B cell (primary cell): ENCODE measurements around the gene INSR. TPM values are rescaled to one million over a fixed set of nuclear protein-coding genes. Genes with fewer than 3 reads are reported as not detected.

Source experiments
- ATAC-seq: fragments of 200-7000 bp; cut with Tn5 transposase; one replicate; pipeline ENCODE4 v1.10.0; 2021; ENCODE audit warnings: low read depth, mild to moderate bottlenecking, moderate number of reproducible peaks, moderate library complexity
- CTCF ChIA-PET: fragments of 350-600 bp; sonication (Branson Sonifier 250); formaldehyde crosslinking; loops from one replicate; lab custom pipeline; 2021; ENCODE audit warnings: antibody characterized with exemption, inconsistent platforms; lab: Charles Lee
- POLR2A ChIA-PET: fragments of 350-600 bp; sonication (Branson Sonifier 250); formaldehyde crosslinking; loops from one replicate; lab custom pipeline; 2021; ENCODE audit warnings: antibody characterized with exemption; lab: Charles Lee
- DNase-seq: peaks from one replicate; pipeline ENCODE4 v3.0.0; 2013
- H2AFZ ChIP-seq: 2 replicates; pipeline ENCODE4 v1.6.1; 2012; ENCODE audit warnings: mild to moderate bottlenecking, low read depth, low read length; ENCODE audit not compliant: insufficient read depth, poor library complexity, severe bottlenecking
- H3K27ac ChIP-seq, 2 donors: 1 replicate in 1 of 2; 2 replicates in 1 of 2; pipeline ENCODE4 v1.5.1; 2012 to 2013; ENCODE audit warnings: low read length in 2 of 2, mild to moderate bottlenecking in 2 of 2, moderate library complexity in 1 of 2
- H3K27me3 ChIP-seq, 4 experiments: fragments of 200-600 bp in 1 of 4; sonication (generic) in 1 of 4; replicated peaks in 1 of 4; 1 replicate in 2 of 4; 2 replicates in 2 of 4; pipeline versions ENCODE4 v1.6.1 to v1.7.0; 2013 to 2016; ENCODE audit warnings: low read length in 3 of 4, mild to moderate bottlenecking in 2 of 4, mixed read lengths in 1 of 4, moderate library complexity in 1 of 4; ENCODE audit not compliant: insufficient read depth in 4 of 4, control insufficient read depth in 3 of 4; ENCODE audit errors: control extremely low read depth in 1 of 4
- H3K36me3 ChIP-seq, 2 experiments: replicated peaks in 1 of 2; 1 replicate in 1 of 2; 2 replicates in 1 of 2; pipeline versions ENCODE4 v1.6.1 to v1.7.1; 2013; ENCODE audit warnings: low read length in 1 of 2; ENCODE audit not compliant: insufficient read depth in 2 of 2, control insufficient read depth in 1 of 2; ENCODE audit errors: control extremely low read depth in 1 of 2, extremely low read depth in 1 of 2
- H3K4me1 ChIP-seq, 2 donors: fragments of 200-600 bp in 1 of 2; sonication (generic) in 1 of 2; 1 replicate in 1 of 2; 2 replicates in 1 of 2; pipeline versions ENCODE4 v1.5.1 to v1.6.1; 2013 to 2017; ENCODE audit warnings: low read length in 2 of 2; ENCODE audit not compliant: control insufficient read depth in 2 of 2, insufficient read depth in 2 of 2
- H3K4me2 ChIP-seq: replicated peaks from 2 replicates; pipeline ENCODE3; 2012; ENCODE audit warnings: mild to moderate bottlenecking, low read depth, low read length; ENCODE audit not compliant: poor library complexity, severe bottlenecking
- H3K4me3 ChIP-seq, 5 experiments: fragments of 200-600 bp in 1 of 5; sonication (generic) in 1 of 5; 1 replicate in 3 of 5; 2 replicates in 2 of 5; pipeline versions ENCODE4 v1.5.1 to v1.7.0; 2011 to 2016; ENCODE audit warnings: low read length in 4 of 5, mild to moderate bottlenecking in 4 of 5, low read depth in 2 of 5, control low read depth in 1 of 5, moderate library complexity in 1 of 5; ENCODE audit not compliant: insufficient read depth in 1 of 5; ENCODE audit errors: control extremely low read depth in 1 of 5, extremely low read depth in 1 of 5
- H3K79me2 ChIP-seq: fragments of 200-600 bp; sonication (generic); one replicate; pipeline ENCODE4 v1.6.0; 2016; ENCODE audit warnings: low read length; ENCODE audit not compliant: control insufficient read depth, insufficient read depth
- H3K9ac ChIP-seq: fragments of 200-600 bp; sonication (generic); 2 replicates; pipeline ENCODE4 v1.6.1; 2017; ENCODE audit warnings: mild to moderate bottlenecking, low read length, moderate library complexity
- H3K9me3 ChIP-seq, 3 donors: one replicate each; pipeline versions ENCODE4 v1.6.1 to v1.7.1; 2013; ENCODE audit warnings: low read length in 2 of 3; ENCODE audit not compliant: control insufficient read depth in 2 of 3, insufficient read depth in 1 of 3; ENCODE audit errors: control extremely low read depth in 1 of 3
- H4K20me1 ChIP-seq: 2 replicates; pipeline ENCODE4 v1.6.0; 2012; ENCODE audit warnings: mild to moderate bottlenecking, low read length; ENCODE audit not compliant: insufficient read depth, control insufficient read depth, poor library complexity, severe bottlenecking
- H3K27ac Mint-ChIP-seq: one replicate; pipeline ENCODE4 v1.8.0; 2021; ENCODE audit warnings: mixed read lengths
- H3K27me3 Mint-ChIP-seq: one replicate; pipeline ENCODE4 v1.8.0; 2021; ENCODE audit warnings: mixed read lengths
- H3K4me1 Mint-ChIP-seq: one replicate; pipeline ENCODE4 v1.8.0; 2021; ENCODE audit warnings: mixed read lengths
- H3K4me3 Mint-ChIP-seq: one replicate; pipeline ENCODE4 v1.8.0; 2021; ENCODE audit warnings: mixed read lengths
- H3K9me3 Mint-ChIP-seq: one replicate; pipeline ENCODE4 v1.8.0; 2022; ENCODE audit warnings: mixed read lengths; ENCODE audit not compliant: insufficient read depth
- CTCF ChIP-seq: fragments of 200-600 bp; IDR thresholded peaks from one replicate; pipeline ENCODE4 v1.8.0; 2022; ENCODE audit warnings: antibody characterized with exemption, mild to moderate bottlenecking
- EZH2 ChIP-seq: IDR thresholded peaks from 2 replicates; pipeline ENCODE4 v1.6.1; 2012; ENCODE audit warnings: borderline replicate concordance, low read depth, mild to moderate bottlenecking, moderate library complexity, low read length; ENCODE audit not compliant: insufficient read depth, poor library complexity, severe bottlenecking
- WGBS: methylation state at CpG from one replicate; pipeline ENCODE4 v1.1.5; 2013; ENCODE audit warnings: missing lambda C conversion rate; ENCODE audit not compliant: insufficient coverage; 5-methylcytosine and 5-hydroxymethylcytosine counted together
- intact Hi-C: fragments of 100-400 bp; cut with micrococcal nuclease; formaldehyde crosslinking; loops from one replicate; pipeline ENCODE4 v1.10.0; 2022
- polyA plus RNA-seq: library from polyadenylated mRNA; depleted of rRNA; stranded (reverse); fragments of >200 nt; gene quantifications from 2 replicates; pipeline ENCODE4 v1.2.3, GENCODE V29; 2012
- total RNA-seq, 2 donors: library from RNA; stranded (reverse); fragments of 120-200 nt in 1 of 2; gene quantifications; 1 replicate in 1 of 2; 2 replicates in 1 of 2; pipeline versions ENCODE4 v1.2.3 to v1.2.4, GENCODE V29; 2013 to 2022

INSR gene
- total and polyA plus RNA-seq, 2 donors (not counting 1 experiment from before 2014, with no cell fraction given): 1.4 to 6.3 TPM

GRCh38 chr19:7187605-7188339, 106.4 kb downstream of the INSR start:
- H3K27me3 Mint-ChIP-seq: no peaks in the 10 kb centered on the region
- H3K27ac Mint-ChIP-seq: no peak overlapping the region
- POLR2A ChIA-PET: interaction anchor here (0.6 kb wide), 2 partner anchors 538 to 643 kb away, joined by 3 to 4 read pairs; partner anchors contain the start of gene EVI5L
- no peak overlapping the region for H3K4me3 Mint-ChIP-seq
- Histone ChIP-seq H3K4me2 (no peak overlapping the region), H4K20me1 (no peaks in the 10 kb centered on the region), H3K4me3 (no peak overlapping the region), H3K4me1 (peaks cover 11 to 18% of the 10 kb centered on the region in 2 donors), H3K9me3 (peaks cover 0 to 5% (median 0%) of the 10 kb centered on the region in 3 donors), H3K36me3 (no peaks in the 10 kb centered on the region), H3K27me3 (peaks cover 0 to 2% (median 0%) of the 10 kb centered on the region in 4 experiments), H3K9ac (no peak overlapping the region), H3K27ac (no peak overlapping the region), H2AFZ (no peak overlapping the region), H3K79me2 (no peaks in the 10 kb centered on the region)
- DNase-seq (no peak), ATAC-seq (no peak)
- no peaks in the 10 kb centered on the region for H3K9me3 Mint-ChIP-seq
- peaks cover 21% of the 10 kb centered on the region for H3K4me1 Mint-ChIP-seq
- TF ChIP-seq EZH2: no peak
- no peak for TF ChIP-seq CTCF
- intact Hi-C loops: no loop called here
- CTCF ChIA-PET: interaction anchor here (1.1 kb wide), 1 partner anchor 20 kb away, joined by 4 read pairs; no protein-coding TSS in a partner anchor
- WGBS: 92% methylated on average over 4 of the region's 10 CpGs

GRCh38 chr19:7182489-7182888, 111.7 kb downstream of the INSR start:
- no peak for TF ChIP-seq CTCF
- no peak for TF ChIP-seq EZH2
- 87% methylated on average over 3 of the region's 5 CpGs for WGBS
- Histone ChIP-seq H3K27me3 (no peaks in the 10 kb centered on the region), H3K4me2 (peak overlapping the region; percentile 77), H3K79me2 (no peaks in the 10 kb centered on the region), H3K27ac (peak overlapping the region; percentile 78 to 90), H2AFZ (no peak overlapping the region), H3K9ac (peak overlapping the region; percentile 60), H3K36me3 (no peaks in the 10 kb centered on the region), H3K4me3 (peak overlapping the region in 1 of 5 experiments; percentile 54), H3K9me3 (peaks cover 0 to 5% (median 0%) of the 10 kb centered on the region in 3 donors), H4K20me1 (no peaks in the 10 kb centered on the region), H3K4me1 (peaks cover 35 to 43% of the 10 kb centered on the region in 2 donors)
- intact Hi-C loops: loop anchor here (2.0 kb wide), 1 partner anchor 34 kb away; no protein-coding TSS in a partner anchor
- H3K4me3 Mint-ChIP-seq: peak overlapping the region; percentile 81
- ATAC-seq: no peak
- POLR2A ChIA-PET: interaction anchor here (0.6 to 1.5 kb wide), 7 partner anchors 11 to 586 kb away, joined by 3 to 10 read pairs (median 3); no protein-coding TSS in a partner anchor
- no peaks in the 10 kb centered on the region for H3K9me3 Mint-ChIP-seq
- no peaks in the 10 kb centered on the region for H3K27me3 Mint-ChIP-seq
- H3K27ac Mint-ChIP-seq: peak overlapping the region; percentile 93
- peaks cover 50% of the 10 kb centered on the region for H3K4me1 Mint-ChIP-seq
- no peak for DNase-seq
- CTCF ChIA-PET: interaction anchor here (0.6 to 2.0 kb wide), 12 partner anchors 11 to 1698 kb away, joined by 3 to 9 read pairs (median 5); no protein-coding TSS in a partner anchor
